Astrocyte of the hippocampus (primary cell): Measurements from ENCODE around the gene PTP4A2.

Experiments used
- DNase-seq: peaks from one replicate; pipeline ENCODE4 v3.0.0; 2011; ENCODE audit warnings: low read depth, low spot score

PTP4A2 gene

GRCh38 chr1:31888291-31888690 is 49.9 kb downstream of the PTP4A2 start:
- DNase-seq, result no peak

- DNase-seq, result no peak
These were observed 51.3 kb downstream of the PTP4A2 start for GRCh38 chr1:31886866-31887265.

- DNase-seq, result no peak
These were observed 52.3 kb downstream of the PTP4A2 start for GRCh38 chr1:31885851-31886250.

GRCh38 chr1:31883357-31883942 is 54.7 kb downstream of the PTP4A2 start:
- no peak for DNase-seq

GRCh38 chr1:31881688-31882000 is 56.5 kb downstream of the PTP4A2 start:
- DNase-seq, result no peak

GRCh38 chr1:31880957-31881687 is 57.0 kb downstream of the PTP4A2 start:
- no peak for DNase-seq

GRCh38 chr1:31879981-31880608 is 58.1 kb downstream of the PTP4A2 start:
- DNase-seq, result no peak

- DNase-seq, result no peak
These were observed 60.1 kb downstream of the PTP4A2 start for GRCh38 chr1:31878058-31878457.

GRCh38 chr1:31877544-31877943 is 60.6 kb downstream of the PTP4A2 start:
- no peak for DNase-seq

GRCh38 chr1:31875636-31876236 is 62.4 kb downstream of the PTP4A2 start:
- DNase-seq, result no peak

- DNase-seq, result no peak
These were observed 63.2 kb downstream of the PTP4A2 start for GRCh38 chr1:31874942-31875341.

GRCh38 chr1:31872658-31873636 is 65.2 kb downstream of the PTP4A2 start:
- DNase-seq, result no peak

GRCh38 chr1:31871703-31872102 is 66.5 kb downstream of the PTP4A2 start:
- peak; percentile 7 for DNase-seq

- DNase-seq, result no peak
These were observed 68.0 kb downstream of the PTP4A2 start for GRCh38 chr1:31870086-31870736.

GRCh38 chr1:31869449-31869848 is 68.7 kb downstream of the PTP4A2 start:
- no peak for DNase-seq

GRCh38 chr1:31868862-31869261 is 69.3 kb downstream of the PTP4A2 start:
- no peak for DNase-seq

- no peak for DNase-seq
These were observed 70.6 kb downstream of the PTP4A2 start for GRCh38 chr1:31867546-31867945.

GRCh38 chr1:31866450-31867032 is 71.6 kb downstream of the PTP4A2 start:
- DNase-seq, result no peak

- DNase-seq, result no peak
These were observed 72.3 kb downstream of the PTP4A2 start for GRCh38 chr1:31865728-31866449.

- no peak for DNase-seq
These were observed 76.1 kb downstream of the PTP4A2 start for GRCh38 chr1:31862071-31862470.
